B cell (primary cell): ENCODE data around the gene HDAC10. TPM values are rescaled to one million over a fixed set of nuclear protein-coding genes. Genes with fewer than 3 reads are reported as not detected.
A peak's percentile ranks its signal among the peaks of the same experiment; 100 is the strongest.

Experiments used
- ATAC-seq: fragments of 200-7000 bp; cut with Tn5 transposase; one replicate; pipeline ENCODE4 v1.10.0; 2021; ENCODE audit warnings: low read depth, mild to moderate bottlenecking, moderate number of reproducible peaks, moderate library complexity
- CTCF ChIA-PET: fragments of 350-600 bp; sonication (Branson Sonifier 250); formaldehyde crosslinking; loops from one replicate; lab custom pipeline; 2021; ENCODE audit warnings: antibody characterized with exemption, inconsistent platforms; lab: Charles Lee
- POLR2A ChIA-PET: fragments of 350-600 bp; sonication (Branson Sonifier 250); formaldehyde crosslinking; loops from one replicate; lab custom pipeline; 2021; ENCODE audit warnings: antibody characterized with exemption; lab: Charles Lee
- DNase-seq: peaks from one replicate; pipeline ENCODE4 v3.0.0; 2013
- H2AFZ ChIP-seq: 2 replicates; pipeline ENCODE4 v1.6.1; 2012; ENCODE audit warnings: mild to moderate bottlenecking, low read depth, low read length; ENCODE audit not compliant: insufficient read depth, poor library complexity, severe bottlenecking
- H3K27ac ChIP-seq, 2 donors: 1 replicate in 1 of 2; 2 replicates in 1 of 2; pipeline ENCODE4 v1.5.1; 2012 to 2013; ENCODE audit warnings: low read length in 2 of 2, mild to moderate bottlenecking in 2 of 2, moderate library complexity in 1 of 2
- H3K27me3 ChIP-seq, 4 experiments: fragments of 200-600 bp in 1 of 4; sonication (generic) in 1 of 4; replicated peaks in 1 of 4; 1 replicate in 2 of 4; 2 replicates in 2 of 4; pipeline versions ENCODE4 v1.6.1 to v1.7.0; 2013 to 2016; ENCODE audit warnings: low read length in 3 of 4, mild to moderate bottlenecking in 2 of 4, mixed read lengths in 1 of 4, moderate library complexity in 1 of 4; ENCODE audit not compliant: insufficient read depth in 4 of 4, control insufficient read depth in 3 of 4; ENCODE audit errors: control extremely low read depth in 1 of 4
- H3K36me3 ChIP-seq, 2 experiments: replicated peaks in 1 of 2; 1 replicate in 1 of 2; 2 replicates in 1 of 2; pipeline versions ENCODE4 v1.6.1 to v1.7.1; 2013; ENCODE audit warnings: low read length in 1 of 2; ENCODE audit not compliant: insufficient read depth in 2 of 2, control insufficient read depth in 1 of 2; ENCODE audit errors: control extremely low read depth in 1 of 2, extremely low read depth in 1 of 2
- H3K4me1 ChIP-seq, 2 donors: fragments of 200-600 bp in 1 of 2; sonication (generic) in 1 of 2; 1 replicate in 1 of 2; 2 replicates in 1 of 2; pipeline versions ENCODE4 v1.5.1 to v1.6.1; 2013 to 2017; ENCODE audit warnings: low read length in 2 of 2; ENCODE audit not compliant: control insufficient read depth in 2 of 2, insufficient read depth in 2 of 2
- H3K4me2 ChIP-seq: replicated peaks from 2 replicates; pipeline ENCODE3; 2012; ENCODE audit warnings: mild to moderate bottlenecking, low read depth, low read length; ENCODE audit not compliant: poor library complexity, severe bottlenecking
- H3K4me3 ChIP-seq, 5 experiments: fragments of 200-600 bp in 1 of 5; sonication (generic) in 1 of 5; 1 replicate in 3 of 5; 2 replicates in 2 of 5; pipeline versions ENCODE4 v1.5.1 to v1.7.0; 2011 to 2016; ENCODE audit warnings: low read length in 4 of 5, mild to moderate bottlenecking in 4 of 5, low read depth in 2 of 5, control low read depth in 1 of 5, moderate library complexity in 1 of 5; ENCODE audit not compliant: insufficient read depth in 1 of 5; ENCODE audit errors: control extremely low read depth in 1 of 5, extremely low read depth in 1 of 5
- H3K79me2 ChIP-seq: fragments of 200-600 bp; sonication (generic); one replicate; pipeline ENCODE4 v1.6.0; 2016; ENCODE audit warnings: low read length; ENCODE audit not compliant: control insufficient read depth, insufficient read depth
- H3K9ac ChIP-seq: fragments of 200-600 bp; sonication (generic); 2 replicates; pipeline ENCODE4 v1.6.1; 2017; ENCODE audit warnings: mild to moderate bottlenecking, low read length, moderate library complexity
- H3K9me3 ChIP-seq, 3 donors: one replicate each; pipeline versions ENCODE4 v1.6.1 to v1.7.1; 2013; ENCODE audit warnings: low read length in 2 of 3; ENCODE audit not compliant: control insufficient read depth in 2 of 3, insufficient read depth in 1 of 3; ENCODE audit errors: control extremely low read depth in 1 of 3
- H4K20me1 ChIP-seq: 2 replicates; pipeline ENCODE4 v1.6.0; 2012; ENCODE audit warnings: mild to moderate bottlenecking, low read length; ENCODE audit not compliant: insufficient read depth, control insufficient read depth, poor library complexity, severe bottlenecking
- H3K27ac Mint-ChIP-seq: one replicate; pipeline ENCODE4 v1.8.0; 2021; ENCODE audit warnings: mixed read lengths
- H3K27me3 Mint-ChIP-seq: one replicate; pipeline ENCODE4 v1.8.0; 2021; ENCODE audit warnings: mixed read lengths
- H3K4me1 Mint-ChIP-seq: one replicate; pipeline ENCODE4 v1.8.0; 2021; ENCODE audit warnings: mixed read lengths
- H3K4me3 Mint-ChIP-seq: one replicate; pipeline ENCODE4 v1.8.0; 2021; ENCODE audit warnings: mixed read lengths
- H3K9me3 Mint-ChIP-seq: one replicate; pipeline ENCODE4 v1.8.0; 2022; ENCODE audit warnings: mixed read lengths; ENCODE audit not compliant: insufficient read depth
- EZH2 ChIP-seq: IDR thresholded peaks from 2 replicates; pipeline ENCODE4 v1.6.1; 2012; ENCODE audit warnings: borderline replicate concordance, low read depth, mild to moderate bottlenecking, moderate library complexity, low read length; ENCODE audit not compliant: insufficient read depth, poor library complexity, severe bottlenecking
- WGBS: methylation state at CpG from one replicate; pipeline ENCODE4 v1.1.5; 2013; ENCODE audit warnings: missing lambda C conversion rate; ENCODE audit not compliant: insufficient coverage; 5-methylcytosine and 5-hydroxymethylcytosine counted together
- intact Hi-C: fragments of 100-400 bp; cut with micrococcal nuclease; formaldehyde crosslinking; loops from one replicate; pipeline ENCODE4 v1.10.0; 2022
- polyA plus RNA-seq: library from polyadenylated mRNA; depleted of rRNA; stranded (reverse); fragments of >200 nt; gene quantifications from 2 replicates; pipeline ENCODE4 v1.2.3, GENCODE V29; 2012
- total RNA-seq, 2 donors: library from RNA; stranded (reverse); fragments of 120-200 nt in 1 of 2; gene quantifications; 1 replicate in 1 of 2; 2 replicates in 1 of 2; pipeline versions ENCODE4 v1.2.3 to v1.2.4, GENCODE V29; 2013 to 2022
- TF ChIP-seq, protein P1 (sequence below): fragments of 200-600 bp; IDR thresholded peaks from one replicate; pipeline ENCODE4 v1.8.0; 2022; ENCODE audit warnings: antibody characterized with exemption, mild to moderate bottlenecking

Gene HDAC10
- total and polyA plus RNA-seq, 2 donors (not counting 1 experiment from before 2014, with no cell fraction given): 136 to 187 TPM

GRCh38 chr22:50296658-50297490, 45.8 kb upstream of the HDAC10 start:
- Histone ChIP-seq H3K4me1 (peaks cover 51 to 56% of the 10 kb centered on the region in 2 donors), H3K9ac (no peak overlapping the region), H3K27me3 (peaks cover 0 to 20% (median 7%) of the 10 kb centered on the region in 4 experiments), H3K27ac (no peak overlapping the region), H3K79me2 (no peaks in the 10 kb centered on the region), H2AFZ (no peak overlapping the region), H3K9me3 (peaks cover 0 to 3% (median 0%) of the 10 kb centered on the region in 3 donors), H4K20me1 (peaks cover 9% of the 10 kb centered on the region), H3K36me3 (no peaks in the 10 kb centered on the region), H3K4me2 (no peak overlapping the region), H3K4me3 (no peak overlapping the region)
- TF ChIP-seq, protein P1, sequence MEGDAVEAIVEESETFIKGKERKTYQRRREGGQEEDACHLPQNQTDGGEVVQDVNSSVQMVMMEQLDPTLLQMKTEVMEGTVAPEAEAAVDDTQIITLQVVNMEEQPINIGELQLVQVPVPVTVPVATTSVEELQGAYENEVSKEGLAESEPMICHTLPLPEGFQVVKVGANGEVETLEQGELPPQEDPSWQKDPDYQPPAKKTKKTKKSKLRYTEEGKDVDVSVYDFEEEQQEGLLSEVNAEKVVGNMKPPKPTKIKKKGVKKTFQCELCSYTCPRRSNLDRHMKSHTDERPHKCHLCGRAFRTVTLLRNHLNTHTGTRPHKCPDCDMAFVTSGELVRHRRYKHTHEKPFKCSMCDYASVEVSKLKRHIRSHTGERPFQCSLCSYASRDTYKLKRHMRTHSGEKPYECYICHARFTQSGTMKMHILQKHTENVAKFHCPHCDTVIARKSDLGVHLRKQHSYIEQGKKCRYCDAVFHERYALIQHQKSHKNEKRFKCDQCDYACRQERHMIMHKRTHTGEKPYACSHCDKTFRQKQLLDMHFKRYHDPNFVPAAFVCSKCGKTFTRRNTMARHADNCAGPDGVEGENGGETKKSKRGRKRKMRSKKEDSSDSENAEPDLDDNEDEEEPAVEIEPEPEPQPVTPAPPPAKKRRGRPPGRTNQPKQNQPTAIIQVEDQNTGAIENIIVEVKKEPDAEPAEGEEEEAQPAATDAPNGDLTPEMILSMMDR: no peak
- TF ChIP-seq EZH2: no peak
- CTCF ChIA-PET: interaction anchor here (0.6 to 1.9 kb wide), 7 partner anchors 17 to 201 kb away, joined by 3 to 6 read pairs (median 3); no protein-coding TSS in a partner anchor
- DNase-seq (no peak), ATAC-seq (no peak)
- peaks cover 49% of the 10 kb centered on the region for H3K4me1 Mint-ChIP-seq
- POLR2A ChIA-PET: interaction anchor here (0.6 to 0.8 kb wide), 2 partner anchors 9 to 38 kb away, joined by 5 to 8 read pairs; no protein-coding TSS in a partner anchor
- H3K4me3 Mint-ChIP-seq: no peak overlapping the region
- WGBS: 90% methylated on average over 20 of the region's 29 CpGs
- H3K9me3 Mint-ChIP-seq: no peaks in the 10 kb centered on the region
- intact Hi-C loops: no loop called here
- H3K27me3 Mint-ChIP-seq: peaks cover 14% of the 10 kb centered on the region
- no peak overlapping the region for H3K27ac Mint-ChIP-seq

DNA sequence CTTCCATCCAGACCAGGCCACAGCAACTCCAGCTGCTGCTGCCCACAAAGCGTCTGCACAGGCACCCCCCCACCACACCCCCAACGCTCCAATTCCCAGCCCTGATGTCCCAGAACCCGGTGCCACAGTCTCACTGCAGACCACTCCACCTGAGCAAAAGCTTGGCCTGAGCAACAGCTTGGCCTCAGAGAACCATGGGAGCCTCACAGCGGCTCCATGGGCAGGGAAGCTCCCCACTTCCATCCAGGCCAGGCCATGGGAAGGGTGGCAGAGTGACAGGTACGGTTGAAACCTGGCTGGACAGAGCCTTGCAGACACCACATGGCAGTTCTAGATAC, 43.2 kb upstream of the HDAC10 start:
- no peak for DNase-seq
- ATAC-seq: no peak
- TF ChIP-seq EZH2: no peak
- TF ChIP-seq, protein P1: no peak
- peaks cover 0 to 35% (median 13%) of the 10 kb centered on the region in 4 experiments for H3K27me3 ChIP-seq
- peaks cover 17% of the 10 kb centered on the region for H3K27me3 Mint-ChIP-seq
- H3K9ac ChIP-seq: no peak overlapping the region
- CTCF ChIA-PET: interaction anchor here (0.8 to 2.2 kb wide), 11 partner anchors 8 to 47 kb away, joined by 3 to 11 read pairs (median 4); partner anchors contain the start of gene DENND6B
- peaks cover 0 to 8% (median 0%) of the 10 kb centered on the region in 3 donors for H3K9me3 ChIP-seq
- peak overlapping the region; percentile 85 for H3K4me2 ChIP-seq
- H4K20me1 ChIP-seq: peaks cover 14% of the 10 kb centered on the region
- no peaks in the 10 kb centered on the region for H3K9me3 Mint-ChIP-seq
- intact Hi-C loops: no loop called here
- H3K4me1 ChIP-seq: peaks cover 41 to 47% of the 10 kb centered on the region in 2 donors
- peak overlapping the region; percentile 64 for H3K4me3 Mint-ChIP-seq
- no peak overlapping the region for H3K27ac ChIP-seq
- 44% methylated on average over 5 of the region's 5 CpGs for WGBS
- H3K27ac Mint-ChIP-seq: peak overlapping the region; percentile 46
- H3K4me1 Mint-ChIP-seq: peaks cover 43% of the 10 kb centered on the region
- H3K36me3 ChIP-seq: no peaks in the 10 kb centered on the region
- H3K4me3 ChIP-seq: no peak overlapping the region
- POLR2A ChIA-PET: interaction anchor here (0.7 to 4.2 kb wide), 5 partner anchors 11 to 253 kb away, joined by 4 to 53 read pairs (median 6); partner anchors contain the start of genes HDAC10 and PLXNB2
- H2AFZ ChIP-seq: no peak overlapping the region
- H3K79me2 ChIP-seq: no peaks in the 10 kb centered on the region
